ENCODE results near the gene PRKRA.
"Not testable (repeated sequence)": the region's sequence is repeated elsewhere in the genome, so short reads cannot be mapped to it uniquely, and the experiment has no call there.

PRKRA gene

DNA sequence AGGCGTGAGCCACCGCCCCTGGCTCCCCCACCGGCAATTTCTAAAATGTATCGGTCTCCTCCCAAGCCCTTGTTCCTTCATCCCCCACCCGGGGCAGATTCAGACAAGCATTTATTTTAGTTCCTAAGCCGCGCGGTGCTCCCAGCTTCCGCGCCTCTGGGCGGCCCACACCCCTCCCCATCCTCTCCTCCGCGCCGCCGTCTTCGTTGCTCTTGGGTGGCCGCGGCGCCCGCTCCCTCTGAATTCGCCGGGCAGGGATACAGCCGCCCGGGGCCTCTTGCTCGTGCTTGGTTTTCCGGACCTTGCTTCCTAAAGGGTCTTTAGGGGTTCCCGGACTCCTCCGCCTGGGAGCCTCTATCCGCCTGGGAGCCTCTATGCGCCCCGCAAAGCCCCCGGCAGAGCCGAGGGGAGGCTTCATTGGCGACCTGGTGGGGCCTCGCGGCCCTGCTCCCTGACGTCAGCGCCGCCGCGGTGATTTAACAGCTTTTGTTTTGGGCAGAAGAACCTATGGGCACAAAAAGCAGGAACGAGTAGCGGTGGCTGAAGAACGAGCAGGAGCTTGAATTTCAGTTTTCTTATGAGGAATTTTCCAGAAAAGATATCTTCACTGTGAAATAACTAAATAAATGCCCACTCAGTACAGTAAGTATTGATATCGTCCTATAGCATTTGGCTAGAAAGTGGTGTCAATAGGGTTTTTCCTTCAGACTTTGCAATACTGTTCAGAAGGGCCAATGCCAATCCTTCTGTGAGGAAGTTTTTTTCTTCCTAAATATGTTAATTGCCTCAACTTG is 37.3 kb downstream of the PRKRA start:
- DNase-seq: peak; percentile 88

DNA sequence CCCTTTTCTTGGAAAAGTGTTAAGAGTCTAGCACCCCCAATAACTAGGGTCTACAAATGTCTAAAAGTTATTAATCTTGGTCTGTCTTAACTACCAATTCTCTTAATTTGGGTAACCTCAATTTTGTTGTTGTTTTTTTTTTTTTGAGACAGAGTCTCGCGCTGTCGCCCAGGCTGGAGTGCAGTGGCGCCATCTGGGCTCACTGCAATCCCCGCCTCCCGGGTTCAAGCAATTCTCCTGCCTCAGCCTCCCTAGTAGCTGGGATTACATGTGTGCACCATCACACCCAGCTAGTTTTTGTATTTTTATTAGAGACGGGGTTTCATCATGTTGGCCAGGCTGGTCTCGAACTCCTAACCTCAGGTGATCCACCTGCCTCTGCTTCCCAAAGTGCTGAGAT is 38.5 kb downstream of the PRKRA start:
- not testable (repeated sequence) for DNase-seq

DNA sequence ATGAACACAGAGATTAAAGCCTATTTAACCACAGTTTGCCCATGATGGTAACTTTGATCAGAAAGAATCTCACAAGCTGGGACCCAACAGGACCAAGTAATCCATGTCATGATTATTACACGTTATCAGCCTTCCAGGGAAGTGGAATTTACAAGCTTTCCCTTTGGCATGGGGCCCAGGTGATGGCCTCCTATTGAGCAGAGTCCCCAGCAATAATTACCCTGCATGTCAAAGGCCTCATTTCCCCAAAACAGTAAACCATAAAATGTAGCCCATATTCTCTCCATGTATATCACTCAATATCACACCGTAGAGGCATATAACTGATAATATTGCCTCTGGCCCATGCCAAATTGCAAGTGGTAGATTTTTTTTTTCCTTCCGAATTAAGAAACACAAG is 38.9 kb downstream of the PRKRA start:
- DNase-seq: no peak

DNA sequence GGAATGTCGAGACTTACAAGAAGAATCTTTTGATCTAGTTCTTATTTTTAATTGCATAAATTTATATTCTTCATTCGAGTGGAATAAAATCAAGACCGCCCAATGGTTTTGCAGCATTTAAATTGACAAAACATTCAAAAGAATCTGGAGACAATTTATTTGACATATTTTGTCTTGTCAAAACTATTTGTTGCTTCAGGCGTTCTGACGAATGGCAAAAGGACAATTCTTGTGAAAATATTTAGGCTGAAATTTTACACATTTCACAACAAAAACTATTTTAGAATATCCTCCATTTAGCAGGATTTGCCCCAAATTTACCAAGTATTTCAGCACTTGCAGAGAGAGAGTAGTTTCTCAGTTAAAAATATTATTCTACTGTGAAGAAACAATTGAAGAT is 41.7 kb downstream of the PRKRA start:
- DNase-seq: no peak

DNA sequence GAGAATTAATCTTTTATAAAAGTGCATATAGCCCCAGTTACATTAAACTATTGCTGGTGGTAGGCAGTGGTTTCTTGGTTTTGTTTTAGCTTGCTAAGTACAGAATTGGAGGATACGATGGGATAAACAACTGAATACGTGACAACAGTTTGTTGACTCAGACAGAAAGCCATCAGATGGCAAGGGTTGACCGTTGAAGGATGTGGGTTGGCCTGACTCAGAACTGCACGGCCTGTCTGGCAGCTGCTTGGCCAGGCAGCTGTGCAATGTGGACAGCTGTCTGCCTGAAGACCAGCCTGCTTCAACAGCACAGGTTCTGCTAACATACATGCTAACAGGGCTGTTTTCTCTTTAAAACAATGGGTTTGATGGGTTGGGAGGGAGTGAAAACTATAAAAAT is 46.6 kb downstream of the PRKRA start:
- peak; percentile 30 for DNase-seq

DNA sequence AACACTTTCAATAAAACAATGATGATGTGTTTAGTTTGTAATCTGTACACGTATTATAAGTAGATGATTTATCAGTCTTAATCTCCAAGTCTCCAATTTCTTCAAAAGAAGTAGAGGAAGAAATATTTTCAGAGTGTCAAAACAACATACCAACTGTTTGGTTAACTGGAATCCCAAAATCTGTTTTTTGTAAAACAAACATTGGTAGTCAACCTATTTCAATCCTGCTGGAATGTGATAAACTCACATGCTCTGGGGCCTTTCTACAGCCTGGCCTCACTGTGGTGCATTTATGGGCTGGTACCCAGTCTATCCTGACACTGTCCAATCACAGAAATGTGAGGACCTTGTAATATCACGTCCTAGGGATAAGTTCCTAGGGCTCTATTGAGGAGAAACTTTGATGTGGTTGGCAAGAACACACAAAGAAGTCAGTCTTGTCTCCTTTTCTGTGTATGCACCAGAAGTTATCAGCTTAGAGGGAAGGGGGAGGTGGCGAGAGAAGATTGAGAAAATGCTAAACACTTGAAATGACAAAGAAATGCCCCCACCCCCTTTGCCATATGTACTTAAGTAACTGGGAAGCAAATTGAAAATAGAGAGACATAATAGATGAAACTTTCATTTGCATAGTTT is 47.2 kb downstream of the PRKRA start:
- no peak for DNase-seq

DNA sequence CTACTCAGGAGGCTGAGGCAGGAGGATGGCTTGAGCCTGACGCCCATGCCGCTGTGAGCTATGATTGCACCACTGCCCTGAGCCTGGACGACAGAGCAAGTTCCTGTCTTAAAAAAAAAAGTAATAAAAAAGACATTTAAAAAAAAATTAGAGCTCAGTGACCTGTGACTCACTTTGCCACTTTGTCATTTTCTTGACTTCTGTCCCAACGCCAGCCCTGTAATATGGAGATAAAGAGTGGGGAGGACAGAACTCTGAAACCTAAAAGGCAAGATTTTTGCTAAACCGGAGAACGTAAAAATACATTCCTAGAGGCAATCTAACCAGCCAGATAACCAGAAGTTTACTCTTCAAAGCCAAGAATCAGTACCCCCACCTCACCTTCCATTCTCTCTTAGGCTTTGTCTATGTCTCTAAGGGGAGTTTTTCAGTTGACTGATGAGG is 49.0 kb downstream of the PRKRA start:
- peak; percentile 48 for DNase-seq

DNA sequence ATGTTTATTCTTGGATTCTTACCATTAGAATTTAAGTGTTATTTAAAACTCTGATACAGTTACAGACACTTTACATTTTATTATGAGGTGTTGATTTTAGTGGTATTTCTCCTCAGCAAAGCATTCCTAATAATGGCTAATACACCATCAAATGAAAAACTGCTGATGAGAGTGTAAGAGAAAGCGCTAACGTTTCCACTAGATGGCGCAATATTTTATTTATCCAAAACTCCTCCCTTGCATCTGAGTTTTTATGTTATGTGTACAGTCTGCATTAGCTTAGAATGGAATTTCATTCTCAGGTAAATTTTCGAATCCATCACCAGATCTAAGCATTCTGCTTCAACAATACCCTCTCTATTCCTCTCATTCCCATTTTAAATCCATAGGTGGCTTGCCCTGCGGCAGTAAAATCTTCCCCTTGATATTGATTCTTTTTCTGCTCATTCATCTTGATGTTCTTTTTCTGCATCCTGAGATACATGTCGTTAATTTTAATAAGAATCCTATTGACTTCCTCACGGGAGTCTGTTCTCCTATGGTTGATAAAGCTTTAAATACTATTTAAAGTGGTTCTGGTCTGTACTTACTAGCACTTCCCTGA is 53.9 kb downstream of the PRKRA start:
- peak; percentile 88 for DNase-seq

DNA sequence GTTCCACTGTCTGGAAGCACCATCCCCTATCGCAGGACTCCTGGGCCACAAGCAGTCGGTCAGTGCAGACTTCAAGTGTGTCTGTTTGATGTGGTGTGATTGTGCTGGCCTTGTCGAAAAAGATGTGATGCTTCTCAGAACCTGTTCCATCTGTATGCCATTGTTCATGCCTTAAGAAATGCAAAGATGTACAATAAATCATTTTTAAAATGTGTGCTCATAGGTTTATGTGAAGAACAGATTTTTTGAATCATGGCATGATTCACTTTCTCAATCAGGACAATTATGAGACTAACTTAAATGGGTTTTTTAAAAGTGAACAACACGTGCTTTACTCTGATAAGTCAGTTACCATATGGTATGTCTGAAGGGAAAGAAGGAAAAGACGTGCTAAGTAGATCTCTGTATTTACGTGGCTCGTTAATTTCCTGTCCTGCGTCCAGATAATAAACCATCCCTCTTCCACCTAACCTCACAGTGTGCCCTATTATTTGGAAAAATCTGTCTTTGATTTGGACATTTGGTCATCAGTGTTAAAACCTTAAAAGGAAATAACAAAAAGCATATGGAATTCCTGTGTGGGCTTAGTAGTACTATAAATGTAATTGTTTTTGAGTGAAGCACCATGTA is 54.9 kb downstream of the PRKRA start:
- DNase-seq: no peak

DNA sequence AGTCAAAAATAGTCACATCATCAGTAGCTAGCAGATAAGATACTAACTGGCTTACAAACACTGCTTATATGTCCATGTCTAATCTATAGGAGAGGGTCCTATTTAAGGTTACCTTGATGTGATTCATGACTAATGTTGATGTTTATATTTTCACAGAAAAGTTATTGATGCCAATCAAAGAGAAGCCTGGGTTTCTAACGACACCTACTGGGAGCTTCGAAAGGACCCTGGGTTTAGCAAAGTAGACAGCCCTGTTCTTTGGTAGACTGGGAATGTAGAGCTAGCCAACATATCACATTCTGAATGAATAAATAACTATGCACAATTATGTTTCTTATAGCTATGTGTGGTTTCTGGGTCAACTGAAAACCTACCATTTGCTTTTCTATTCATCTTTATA is 55.7 kb downstream of the PRKRA start:
- no peak for DNase-seq

DNA sequence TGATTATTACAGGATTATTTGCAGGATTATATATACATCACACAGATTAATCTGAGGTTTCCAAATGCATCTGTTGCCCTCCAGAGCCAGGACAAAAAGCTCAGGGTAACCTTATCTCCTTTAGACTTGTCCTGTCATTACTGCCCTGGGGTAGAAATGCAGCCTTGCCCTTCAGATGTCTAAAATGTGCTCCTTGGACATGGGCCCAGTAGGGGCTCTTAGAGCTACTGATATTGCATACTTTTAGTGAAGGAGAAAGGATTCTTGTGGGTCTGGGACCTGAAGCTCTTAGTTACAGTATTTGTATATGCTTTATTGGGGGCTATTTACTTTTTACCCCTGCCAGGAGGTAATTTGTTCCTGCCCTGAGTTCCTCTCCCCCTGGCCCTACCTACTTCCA is 56.1 kb downstream of the PRKRA start:
- DNase-seq: no peak

DNA sequence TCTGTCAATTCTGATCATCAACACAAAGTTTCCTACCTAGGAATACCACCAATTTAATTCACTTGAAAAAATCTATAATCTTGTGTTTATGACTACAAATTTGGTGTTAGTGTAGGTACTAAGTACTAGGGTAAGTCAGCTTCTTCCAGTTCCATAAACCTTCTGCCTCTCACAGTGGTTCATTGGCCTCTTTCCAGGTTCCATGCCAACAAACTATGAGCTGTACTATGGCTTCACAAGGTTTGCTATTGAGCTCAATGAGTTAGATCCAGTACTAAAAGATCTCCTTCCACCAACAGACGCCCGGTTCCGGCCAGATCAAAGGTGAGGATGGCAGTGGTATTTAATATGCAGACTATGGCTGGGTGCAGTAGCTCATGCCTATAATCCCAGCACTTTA is 58.8 kb downstream of the PRKRA start:
- DNase-seq: no peak

DNA sequence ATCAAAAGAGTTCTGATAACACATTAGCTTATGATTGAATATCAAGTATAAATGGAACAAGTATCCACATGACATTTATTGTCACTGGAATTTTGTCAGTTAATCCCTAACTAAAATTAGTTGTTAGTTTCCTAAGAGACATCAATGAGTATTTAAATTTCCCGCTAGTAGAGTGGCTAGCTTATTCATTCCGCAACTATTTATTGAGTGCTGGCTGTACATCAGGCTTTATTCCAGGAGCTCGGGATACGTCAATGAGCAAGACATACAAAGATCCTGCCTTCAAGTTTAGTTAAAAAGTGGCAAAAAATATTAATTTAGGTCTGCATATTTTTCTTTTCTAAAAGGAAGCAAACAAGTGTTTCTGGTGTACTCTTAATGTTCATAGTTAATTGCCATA is 59.3 kb downstream of the PRKRA start:
- DNase-seq: no peak

DNA sequence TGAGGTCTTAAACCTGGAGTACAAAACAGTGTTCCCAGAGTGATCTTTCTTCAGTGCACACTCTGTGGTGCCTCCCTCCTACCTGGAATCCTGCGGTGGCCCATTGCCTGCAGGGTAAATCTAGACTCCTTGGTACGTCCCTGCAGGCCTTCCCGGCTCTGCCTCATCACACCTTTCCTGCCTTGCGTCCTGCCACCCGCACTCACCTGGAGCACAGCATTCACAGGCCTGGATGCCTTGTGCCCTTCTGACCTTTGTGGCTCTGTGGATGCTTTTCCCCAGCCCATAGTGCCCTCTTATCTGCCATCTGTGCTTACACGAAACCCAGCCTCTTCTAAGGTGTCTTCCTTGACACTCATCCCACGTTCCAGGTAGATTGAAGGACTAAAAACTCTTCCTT is 62.7 kb downstream of the PRKRA start:
- DNase-seq: no peak

DNA sequence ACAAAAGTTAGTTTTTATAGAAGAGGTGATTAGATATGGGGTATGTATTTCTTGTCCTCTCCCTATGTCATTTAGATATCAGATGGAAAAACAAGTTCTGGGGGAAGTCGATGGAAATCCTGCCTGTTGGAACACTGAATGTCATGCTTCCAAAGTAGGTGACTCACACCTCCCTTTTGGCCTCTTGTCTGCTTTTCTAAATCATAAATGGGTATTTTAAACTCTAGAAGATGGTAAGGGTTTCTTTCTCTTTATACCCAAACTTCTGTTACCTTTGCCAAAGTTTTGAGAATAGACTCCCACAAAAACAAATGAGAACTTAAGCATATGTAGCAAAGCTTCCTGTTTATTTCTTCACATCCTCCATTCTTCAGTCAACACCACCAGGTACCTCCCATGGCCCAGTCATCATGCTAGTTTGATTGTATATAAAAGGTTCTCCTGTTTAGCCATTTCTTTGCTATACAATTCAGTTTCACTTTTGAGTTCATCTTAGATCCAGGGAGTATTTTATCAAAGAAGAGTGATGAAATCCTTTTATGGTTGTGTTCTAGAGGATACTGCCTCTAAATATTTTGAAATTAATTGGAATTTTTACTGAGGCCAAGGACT is 63.9 kb downstream of the PRKRA start:
- DNase-seq: no peak

DNA sequence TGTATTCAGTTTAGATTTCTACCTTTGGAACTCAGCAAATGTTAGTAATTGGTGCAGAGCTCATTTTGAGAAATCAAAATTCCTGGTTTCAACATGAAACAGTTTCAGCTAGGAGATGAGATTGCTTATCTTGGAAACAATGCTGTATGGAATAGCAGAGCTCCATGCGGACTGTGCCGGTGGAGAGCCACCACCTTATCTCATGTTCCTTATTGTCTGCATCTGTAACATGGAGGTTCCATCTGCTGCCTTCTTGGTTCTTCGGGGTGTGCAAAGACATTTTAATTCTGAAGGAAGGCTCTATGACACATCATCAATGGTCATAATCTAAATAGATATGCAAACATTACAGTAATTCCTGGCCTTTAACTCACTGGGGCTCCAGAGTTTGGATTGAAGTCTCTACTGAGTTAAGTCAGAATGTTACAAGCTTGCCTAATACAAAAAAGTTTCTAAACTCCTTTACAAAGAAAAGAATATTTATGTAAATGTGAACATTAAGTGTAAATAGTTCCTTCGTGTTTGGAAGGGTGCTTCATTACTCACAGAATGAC is 65.3 kb downstream of the PRKRA start:
- DNase-seq: no peak

DNA sequence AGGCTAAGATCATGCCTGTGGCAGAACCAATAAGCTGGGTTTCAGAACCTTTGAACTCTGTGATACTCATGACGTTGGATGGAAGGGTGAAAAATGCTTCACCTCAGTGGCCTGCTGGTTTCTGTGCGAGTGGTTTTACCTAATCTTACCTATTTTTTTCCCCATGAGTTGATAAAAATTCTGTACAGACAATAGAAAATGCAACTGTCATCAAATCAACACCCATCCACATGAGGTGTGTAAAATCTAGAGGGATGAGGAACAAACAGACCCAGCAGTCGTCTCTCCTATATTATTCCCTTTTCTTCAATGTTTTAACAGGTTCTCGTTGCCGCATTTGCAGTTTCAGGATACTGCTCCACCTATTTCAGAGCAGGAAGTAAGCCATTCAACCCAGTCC is 67.3 kb downstream of the PRKRA start:
- no peak for DNase-seq
